Esophagus squamous epithelium (tissue), 4 donors: ENCODE results near the gene F5.

Experiments
- POLR2A ChIP-seq, 4 donors: fragments of 450-650 bp; IDR thresholded peaks; one replicate each; pipeline ENCODE4 v1.6.1; 2017; ENCODE audit warnings: antibody characterized with exemption in 4 of 4, mild to moderate bottlenecking in 4 of 4, moderate library complexity in 3 of 4
- TF ChIP-seq, protein P1 (sequence below), 6 experiments: fragments of 450-650 bp in 4 of 6; fragments of 200-600 bp in 2 of 6; sonication (generic) in 2 of 6; IDR thresholded peaks; one replicate each; pipeline ENCODE4 v1.5.1; 2016 to 2019; ENCODE audit warnings: antibody characterized with exemption in 6 of 6, mild to moderate bottlenecking in 4 of 6, moderate library complexity in 4 of 6

DNA sequence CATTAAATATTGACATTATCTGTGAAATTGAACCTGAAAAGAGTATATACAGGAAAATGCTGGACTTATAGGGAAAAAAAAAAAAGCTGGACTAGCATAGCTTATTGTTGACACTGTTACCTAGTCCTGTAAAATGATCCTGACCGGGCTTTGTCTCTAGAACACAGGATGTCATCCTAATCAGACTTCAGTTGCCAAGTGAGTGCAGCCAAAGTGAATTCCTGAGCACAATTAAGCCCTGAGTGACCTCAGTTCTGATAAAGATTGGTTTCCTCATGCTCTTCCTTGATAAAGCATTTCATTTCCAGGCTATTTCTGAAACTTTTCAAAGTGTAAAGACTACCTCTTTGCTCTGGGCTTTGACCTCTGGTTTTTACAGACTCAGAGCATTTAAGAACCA, 23.8 kb upstream of the F5 start:
- TF ChIP-seq, protein P1, sequence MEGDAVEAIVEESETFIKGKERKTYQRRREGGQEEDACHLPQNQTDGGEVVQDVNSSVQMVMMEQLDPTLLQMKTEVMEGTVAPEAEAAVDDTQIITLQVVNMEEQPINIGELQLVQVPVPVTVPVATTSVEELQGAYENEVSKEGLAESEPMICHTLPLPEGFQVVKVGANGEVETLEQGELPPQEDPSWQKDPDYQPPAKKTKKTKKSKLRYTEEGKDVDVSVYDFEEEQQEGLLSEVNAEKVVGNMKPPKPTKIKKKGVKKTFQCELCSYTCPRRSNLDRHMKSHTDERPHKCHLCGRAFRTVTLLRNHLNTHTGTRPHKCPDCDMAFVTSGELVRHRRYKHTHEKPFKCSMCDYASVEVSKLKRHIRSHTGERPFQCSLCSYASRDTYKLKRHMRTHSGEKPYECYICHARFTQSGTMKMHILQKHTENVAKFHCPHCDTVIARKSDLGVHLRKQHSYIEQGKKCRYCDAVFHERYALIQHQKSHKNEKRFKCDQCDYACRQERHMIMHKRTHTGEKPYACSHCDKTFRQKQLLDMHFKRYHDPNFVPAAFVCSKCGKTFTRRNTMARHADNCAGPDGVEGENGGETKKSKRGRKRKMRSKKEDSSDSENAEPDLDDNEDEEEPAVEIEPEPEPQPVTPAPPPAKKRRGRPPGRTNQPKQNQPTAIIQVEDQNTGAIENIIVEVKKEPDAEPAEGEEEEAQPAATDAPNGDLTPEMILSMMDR (IDR thresholded peaks at IDR 0.05), result no peak
- TF ChIP-seq POLR2A (IDR thresholded peaks at IDR 0.05), result no peak
